Fibroblast of lung (primary cell): ENCODE results near the gene CD36.

Experiments used
- CTCF ChIP-seq, 2 donors: IDR thresholded peaks in 1 of 2; conservative IDR thresholded peaks in 1 of 2; 1 replicate in 1 of 2; 2 replicates in 1 of 2; pipeline ENCODE4 v1.5.1; 2011 to 2012; ENCODE audit warnings: low read length in 2 of 2, control low read depth in 1 of 2, inconsistent platforms in 1 of 2, low read depth in 1 of 2, mild to moderate bottlenecking in 1 of 2
- EZH2 ChIP-seq: IDR thresholded peaks from 2 replicates; pipeline ENCODE4 v1.5.1; 2012; ENCODE audit warnings: low read length, control low read depth, mild to moderate bottlenecking; ENCODE audit errors: missing control alignments

DNA sequence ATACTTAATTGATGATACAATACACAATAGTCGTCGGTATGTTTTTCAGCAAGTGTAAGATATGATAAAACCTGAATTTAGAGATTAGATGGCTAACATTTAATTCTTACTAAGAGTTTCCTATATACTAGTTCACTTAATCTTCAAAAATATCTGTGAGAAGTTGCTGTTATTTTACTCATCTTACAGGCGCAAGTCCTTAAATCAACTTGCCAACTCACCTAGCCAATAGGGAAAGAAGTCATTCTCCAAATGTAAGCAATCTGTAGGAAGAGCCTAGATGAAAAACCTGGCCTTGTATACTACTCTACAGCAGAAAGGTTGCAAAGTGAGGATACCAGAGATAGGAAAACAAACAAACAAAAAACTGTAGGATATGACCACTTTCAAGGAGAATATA, 10.6 kb downstream of the CD36 start:
- TF ChIP-seq EZH2 (no peak), CTCF (conservative IDR thresholded peaks at IDR 0.05 in 1 of 2, IDR thresholded peaks at IDR 0.05 in 1 of 2; ENCODE audit: low read depth in 1 of 2, low read length in 2 of 2) (no peak)
